ENCODE measurements around the gene NHP2. TPM values are rescaled to one million over a fixed set of nuclear protein-coding genes. Genes with fewer than 3 reads are reported as not detected.
A peak's percentile ranks its signal among the peaks of the same experiment; 100 is the strongest.

Gene NHP2
- total and polyA plus RNA-seq, 2 experiments from 2014 or later: 435 to 455 TPM

DNA sequence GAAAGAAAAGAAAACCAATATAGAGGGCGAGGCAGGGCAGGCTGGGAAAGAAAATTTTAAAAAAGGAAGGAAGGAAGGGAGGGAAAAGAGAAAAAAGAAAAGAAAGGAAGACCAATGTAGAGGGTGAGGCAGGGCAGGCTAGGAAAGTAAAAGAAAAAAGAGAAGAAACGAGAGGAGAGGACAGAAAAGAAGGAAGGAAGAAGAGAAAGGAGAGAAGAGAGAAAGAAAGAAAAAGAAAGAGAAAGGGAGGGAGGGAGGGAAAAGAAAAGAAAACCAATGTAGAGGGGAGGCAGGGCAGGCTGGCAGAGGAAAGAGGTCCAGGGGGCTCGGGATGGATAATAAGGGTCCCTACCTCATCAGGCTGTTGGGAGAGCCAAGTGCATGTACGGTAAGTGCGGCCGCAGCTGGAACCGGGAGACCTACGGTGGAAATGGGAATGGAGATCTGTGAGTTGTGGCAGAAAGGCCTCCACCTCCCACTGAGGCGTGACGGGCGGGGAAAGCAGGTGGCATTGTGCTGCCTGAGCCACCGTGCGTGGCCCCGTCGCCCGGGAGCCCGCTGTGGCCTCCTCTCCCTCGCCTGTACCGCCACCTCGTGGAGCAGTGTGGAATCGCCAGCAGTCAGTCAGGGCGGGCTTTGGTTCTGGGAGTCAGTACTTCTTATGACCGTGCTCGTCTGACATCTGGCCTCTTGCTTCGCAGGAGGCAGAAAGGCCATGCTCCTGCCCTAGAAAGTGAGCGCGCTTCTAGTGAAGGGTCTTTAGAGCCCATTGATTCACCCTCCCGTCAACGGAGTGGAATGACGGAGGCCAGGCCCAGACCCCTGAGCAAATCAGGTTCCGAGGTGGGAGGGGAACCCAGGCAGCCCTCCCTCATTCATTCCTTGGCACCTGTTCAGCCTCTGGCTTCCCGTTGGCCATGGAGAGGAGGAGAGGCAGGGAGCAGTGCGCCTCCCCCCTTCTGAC is 10.4 kb upstream of the NHP2 start:
- Histone ChIP-seq H3K9me2 (ENCODE audit: insufficient read depth) (no peaks in the 10 kb centered on the region), H3K79me2 (replicated peaks; ENCODE audit: insufficient read depth) (no peaks in the 10 kb centered on the region), H3K36me3 (ENCODE audit: insufficient read depth) (no peaks in the 10 kb centered on the region), H3K4me3 (peak overlapping the region; percentile 50), H3K27ac (ENCODE audit: low read depth) (peak overlapping the region; percentile 50; the same call in 1 of the 2 replicates), H3K4me2 (peak overlapping the region; percentile 83), H3K27me3 (ENCODE audit: insufficient read depth) (no peaks in the 10 kb centered on the region), H2AFZ (peak overlapping the region; percentile 91; the same call in 1 of the 2 replicates), H3K4me1 (ENCODE audit: insufficient read depth) (peaks cover 8% of the 10 kb centered on the region), H4K20me1 (replicated peaks; ENCODE audit: insufficient read depth) (no peaks in the 10 kb centered on the region), H3F3A (replicated peaks; ENCODE audit: low read depth) (peaks cover 7% of the 10 kb centered on the region; the same call in 1 of the 2 replicates)
- no peaks in the 10 kb centered on the region for H3K9me3 Mint-ChIP-seq
- H3K4me1 Mint-ChIP-seq: peaks cover 6% of the 10 kb centered on the region
- TF ChIP-seq EZH2phosphoT487 (IDR thresholded peaks at IDR 0.05; ENCODE audit: unreplicated experiment) (no peak), JUNB (IDR thresholded peaks at IDR 0.05; ENCODE audit: unreplicated experiment) (no peak), CREB1 (CRISPR knock-in tag; IDR thresholded peaks at IDR 0.05; ENCODE audit: low read depth) (no peak), POLR2AphosphoS5 (IDR thresholded peaks at IDR 0.05; ENCODE audit: low read depth) (0 out of 2 replicates have a peak, but pooled peaks have one; percentile 32), EZH2 (IDR thresholded peaks at IDR 0.05; ENCODE audit: low read depth, unreplicated experiment) (no peak)
- TF ChIP-seq, protein P1, sequence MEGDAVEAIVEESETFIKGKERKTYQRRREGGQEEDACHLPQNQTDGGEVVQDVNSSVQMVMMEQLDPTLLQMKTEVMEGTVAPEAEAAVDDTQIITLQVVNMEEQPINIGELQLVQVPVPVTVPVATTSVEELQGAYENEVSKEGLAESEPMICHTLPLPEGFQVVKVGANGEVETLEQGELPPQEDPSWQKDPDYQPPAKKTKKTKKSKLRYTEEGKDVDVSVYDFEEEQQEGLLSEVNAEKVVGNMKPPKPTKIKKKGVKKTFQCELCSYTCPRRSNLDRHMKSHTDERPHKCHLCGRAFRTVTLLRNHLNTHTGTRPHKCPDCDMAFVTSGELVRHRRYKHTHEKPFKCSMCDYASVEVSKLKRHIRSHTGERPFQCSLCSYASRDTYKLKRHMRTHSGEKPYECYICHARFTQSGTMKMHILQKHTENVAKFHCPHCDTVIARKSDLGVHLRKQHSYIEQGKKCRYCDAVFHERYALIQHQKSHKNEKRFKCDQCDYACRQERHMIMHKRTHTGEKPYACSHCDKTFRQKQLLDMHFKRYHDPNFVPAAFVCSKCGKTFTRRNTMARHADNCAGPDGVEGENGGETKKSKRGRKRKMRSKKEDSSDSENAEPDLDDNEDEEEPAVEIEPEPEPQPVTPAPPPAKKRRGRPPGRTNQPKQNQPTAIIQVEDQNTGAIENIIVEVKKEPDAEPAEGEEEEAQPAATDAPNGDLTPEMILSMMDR (conservative IDR thresholded peaks at IDR 0.05; ENCODE audit: low read depth in 2 of 2): peak; percentile 92 to 99
- peak; percentile 91 for ATAC-seq
- peak; percentile 92 for DNase-seq (ENCODE audit: low spot score)
- peak overlapping the region; percentile 65 for H3K4me3 Mint-ChIP-seq
- peaks cover 7% of the 10 kb centered on the region for H3K27me3 Mint-ChIP-seq (ENCODE audit: insufficient read depth, low read depth, poor library complexity)
- H3K27ac Mint-ChIP-seq: peak overlapping the region; percentile 75; the same call in 1 of the 2 replicates
- H3K36me3 Mint-ChIP-seq (ENCODE audit: low read depth): no peaks in the 10 kb centered on the region

DNA sequence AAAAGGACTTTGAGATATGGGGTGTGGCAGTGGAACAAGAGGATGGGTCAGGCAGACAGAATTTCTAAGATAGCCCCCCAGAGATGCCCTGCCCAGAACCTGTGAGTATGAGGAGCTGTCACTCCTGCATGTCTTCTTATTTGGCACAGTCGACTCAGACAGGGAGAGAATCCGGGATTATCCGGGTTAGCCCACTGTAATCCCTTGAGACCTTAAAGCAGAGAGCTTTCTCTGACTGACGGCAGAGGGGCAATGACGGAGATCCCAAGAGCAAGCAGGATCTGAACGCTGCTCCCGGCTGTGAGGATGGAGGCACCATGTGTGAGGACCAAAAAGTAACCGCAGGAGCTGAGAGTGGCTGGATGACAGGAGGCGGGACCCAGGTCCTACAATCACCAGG is 8.8 kb upstream of the NHP2 start:
- H4K20me1 ChIP-seq (replicated peaks; ENCODE audit: insufficient read depth): no peaks in the 10 kb centered on the region
- H2AFZ ChIP-seq: no peak overlapping the region
- Mint-ChIP-seq H3K36me3 (ENCODE audit: low read depth) (no peaks in the 10 kb centered on the region), H3K27ac (no peak overlapping the region), H3K27me3 (ENCODE audit: insufficient read depth, low read depth, poor library complexity) (peaks cover 7% of the 10 kb centered on the region), H3K4me1 (peaks cover 6% of the 10 kb centered on the region), H3K4me3 (no peak overlapping the region), H3K9me3 (no peaks in the 10 kb centered on the region)
- H3K36me3 ChIP-seq (ENCODE audit: insufficient read depth): no peaks in the 10 kb centered on the region
- peaks cover 7% of the 10 kb centered on the region; the same call in 1 of the 2 replicates for H3F3A ChIP-seq (replicated peaks; ENCODE audit: low read depth)
- H3K27me3 ChIP-seq (ENCODE audit: insufficient read depth): no peaks in the 10 kb centered on the region
- DNase-seq (ENCODE audit: low spot score) (no peak), ATAC-seq (no peak)
- H3K4me2 ChIP-seq: no peak overlapping the region
- no peaks in the 10 kb centered on the region for H3K9me2 ChIP-seq (ENCODE audit: insufficient read depth)
- H3K4me3 ChIP-seq: no peak overlapping the region
- no peaks in the 10 kb centered on the region for H3K79me2 ChIP-seq (replicated peaks; ENCODE audit: insufficient read depth)
- peaks cover 8% of the 10 kb centered on the region for H3K4me1 ChIP-seq (ENCODE audit: insufficient read depth)
- H3K27ac ChIP-seq (ENCODE audit: low read depth): no peak overlapping the region
- TF ChIP-seq POLR2AphosphoS5 (IDR thresholded peaks at IDR 0.05; ENCODE audit: low read depth) (no peak), EZH2 (IDR thresholded peaks at IDR 0.05; ENCODE audit: low read depth, unreplicated experiment) (no peak), ZNF331 (CRISPR knock-in tag; IDR thresholded peaks at IDR 0.05; ENCODE audit: low read depth) (no peak), JUNB (IDR thresholded peaks at IDR 0.05; ENCODE audit: unreplicated experiment) (no peak), EZH2phosphoT487 (IDR thresholded peaks at IDR 0.05; ENCODE audit: unreplicated experiment) (no peak)
- TF ChIP-seq, protein P2, sequence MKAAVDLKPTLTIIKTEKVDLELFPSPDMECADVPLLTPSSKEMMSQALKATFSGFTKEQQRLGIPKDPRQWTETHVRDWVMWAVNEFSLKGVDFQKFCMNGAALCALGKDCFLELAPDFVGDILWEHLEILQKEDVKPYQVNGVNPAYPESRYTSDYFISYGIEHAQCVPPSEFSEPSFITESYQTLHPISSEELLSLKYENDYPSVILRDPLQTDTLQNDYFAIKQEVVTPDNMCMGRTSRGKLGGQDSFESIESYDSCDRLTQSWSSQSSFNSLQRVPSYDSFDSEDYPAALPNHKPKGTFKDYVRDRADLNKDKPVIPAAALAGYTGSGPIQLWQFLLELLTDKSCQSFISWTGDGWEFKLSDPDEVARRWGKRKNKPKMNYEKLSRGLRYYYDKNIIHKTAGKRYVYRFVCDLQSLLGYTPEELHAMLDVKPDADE (IDR thresholded peaks at IDR 0.05): no peak
- TF ChIP-seq, protein P3, sequence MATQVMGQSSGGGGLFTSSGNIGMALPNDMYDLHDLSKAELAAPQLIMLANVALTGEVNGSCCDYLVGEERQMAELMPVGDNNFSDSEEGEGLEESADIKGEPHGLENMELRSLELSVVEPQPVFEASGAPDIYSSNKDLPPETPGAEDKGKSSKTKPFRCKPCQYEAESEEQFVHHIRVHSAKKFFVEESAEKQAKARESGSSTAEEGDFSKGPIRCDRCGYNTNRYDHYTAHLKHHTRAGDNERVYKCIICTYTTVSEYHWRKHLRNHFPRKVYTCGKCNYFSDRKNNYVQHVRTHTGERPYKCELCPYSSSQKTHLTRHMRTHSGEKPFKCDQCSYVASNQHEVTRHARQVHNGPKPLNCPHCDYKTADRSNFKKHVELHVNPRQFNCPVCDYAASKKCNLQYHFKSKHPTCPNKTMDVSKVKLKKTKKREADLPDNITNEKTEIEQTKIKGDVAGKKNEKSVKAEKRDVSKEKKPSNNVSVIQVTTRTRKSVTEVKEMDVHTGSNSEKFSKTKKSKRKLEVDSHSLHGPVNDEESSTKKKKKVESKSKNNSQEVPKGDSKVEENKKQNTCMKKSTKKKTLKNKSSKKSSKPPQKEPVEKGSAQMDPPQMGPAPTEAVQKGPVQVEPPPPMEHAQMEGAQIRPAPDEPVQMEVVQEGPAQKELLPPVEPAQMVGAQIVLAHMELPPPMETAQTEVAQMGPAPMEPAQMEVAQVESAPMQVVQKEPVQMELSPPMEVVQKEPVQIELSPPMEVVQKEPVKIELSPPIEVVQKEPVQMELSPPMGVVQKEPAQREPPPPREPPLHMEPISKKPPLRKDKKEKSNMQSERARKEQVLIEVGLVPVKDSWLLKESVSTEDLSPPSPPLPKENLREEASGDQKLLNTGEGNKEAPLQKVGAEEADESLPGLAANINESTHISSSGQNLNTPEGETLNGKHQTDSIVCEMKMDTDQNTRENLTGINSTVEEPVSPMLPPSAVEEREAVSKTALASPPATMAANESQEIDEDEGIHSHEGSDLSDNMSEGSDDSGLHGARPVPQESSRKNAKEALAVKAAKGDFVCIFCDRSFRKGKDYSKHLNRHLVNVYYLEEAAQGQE (IDR thresholded peaks at IDR 0.05; ENCODE audit: unreplicated experiment): no peak
